Measurements from ENCODE around the gene COBLL1.

COBLL1 gene

GRCh38 chr2:164705412-164706167 is 136.0 kb downstream of the COBLL1 start:
- DNase-seq = no peak

- DNase-seq = no peak
These were observed 137.5 kb downstream of the COBLL1 start for GRCh38 chr2:164703915-164704706.

- DNase-seq = no peak
These were observed 140.1 kb downstream of the COBLL1 start for GRCh38 chr2:164701565-164701964.

GRCh38 chr2:164700390-164700789 is 141.2 kb downstream of the COBLL1 start:
- DNase-seq = no peak

GRCh38 chr2:164697688-164698461 is 143.7 kb downstream of the COBLL1 start:
- no peak for DNase-seq

GRCh38 chr2:164696634-164697033 is 145.0 kb downstream of the COBLL1 start:
- DNase-seq = no peak

- no peak for DNase-seq
These were observed 147.3 kb downstream of the COBLL1 start for GRCh38 chr2:164694275-164694695.

- DNase-seq = no peak
These were observed 147.8 kb downstream of the COBLL1 start for GRCh38 chr2:164693834-164694233.

GRCh38 chr2:164693390-164693789 is 148.2 kb downstream of the COBLL1 start:
- no peak for DNase-seq

GRCh38 chr2:164692958-164693357 is 148.7 kb downstream of the COBLL1 start:
- no peak for DNase-seq

- no peak for DNase-seq
These were observed 149.5 kb downstream of the COBLL1 start for GRCh38 chr2:164692114-164692513.

GRCh38 chr2:164691346-164691887 is 150.2 kb downstream of the COBLL1 start:
- DNase-seq = no peak

GRCh38 chr2:164690361-164690760 is 151.3 kb downstream of the COBLL1 start:
- no peak for DNase-seq

- DNase-seq = no peak
These were observed 152.7 kb downstream of the COBLL1 start for GRCh38 chr2:164688896-164689419.

- DNase-seq = no peak
These were observed 160.6 kb downstream of the COBLL1 start for GRCh38 chr2:164681009-164681408.

GRCh38 chr2:164678631-164679149 is 162.9 kb downstream of the COBLL1 start:
- no peak for DNase-seq

- no peak for DNase-seq
These were observed 163.9 kb downstream of the COBLL1 start for GRCh38 chr2:164677733-164678132.

- DNase-seq = no peak
These were observed 164.4 kb downstream of the COBLL1 start for GRCh38 chr2:164677271-164677670.

- DNase-seq = no peak
These were observed 165.9 kb downstream of the COBLL1 start for GRCh38 chr2:164675687-164676086.

GRCh38 chr2:164675027-164675426 is 166.6 kb downstream of the COBLL1 start:
- no peak for DNase-seq

- no peak for DNase-seq
These were observed 169.8 kb downstream of the COBLL1 start for GRCh38 chr2:164671664-164672396.

GRCh38 chr2:164669291-164669690 is 172.3 kb downstream of the COBLL1 start:
- no peak for DNase-seq
